Mucosa of rectum (tissue), 2 donors: ENCODE results near the gene ZNF804A.

ENCODE experiments used
- H3K27ac ChIP-seq, 2 donors: one replicate each; pipeline ENCODE4 v1.7.0; 2013; ENCODE audit warnings: inconsistent platforms in 2 of 2, low read depth in 2 of 2, low read length in 2 of 2
- H3K27me3 ChIP-seq, 2 donors: one replicate each; pipeline ENCODE4 v1.7.0; 2013; ENCODE audit warnings: low read length in 2 of 2; ENCODE audit not compliant: control insufficient read depth in 2 of 2, insufficient read depth in 2 of 2
- H3K36me3 ChIP-seq, 2 donors: one replicate each; pipeline ENCODE4 v1.7.0; 2013; ENCODE audit warnings: low read length in 2 of 2; ENCODE audit not compliant: control insufficient read depth in 2 of 2, insufficient read depth in 2 of 2
- H3K4me1 ChIP-seq, 2 donors: one replicate each; pipeline ENCODE4 v1.7.0; 2013; ENCODE audit warnings: low read length in 2 of 2, mild to moderate bottlenecking in 1 of 2; ENCODE audit not compliant: control insufficient read depth in 2 of 2, insufficient read depth in 2 of 2
- H3K4me3 ChIP-seq, 2 donors: one replicate each; pipeline ENCODE4 v1.7.0; 2013; ENCODE audit warnings: low read length in 2 of 2
- H3K9ac ChIP-seq, 2 donors: one replicate each; pipeline ENCODE4 v1.7.0; 2013; ENCODE audit warnings: low read length in 2 of 2, low read depth in 1 of 2, mild to moderate bottlenecking in 1 of 2
- H3K9me3 ChIP-seq, 2 donors: one replicate each; pipeline ENCODE4 v1.7.0; 2013; ENCODE audit warnings: low read length in 2 of 2; ENCODE audit not compliant: control insufficient read depth in 2 of 2
- donor health status: healthy.
- donor health status: Normal muscosa, but diverticular disease.

The ZNF804A gene

GRCh38 chr2:184692141-184692734 lies 93.9 kb downstream of the ZNF804A start:
- Histone ChIP-seq H3K27ac (no peak overlapping the region), H3K4me1 (no peaks in the 10 kb centered on the region), H3K9ac (no peak overlapping the region), H3K9me3 (no peaks in the 10 kb centered on the region), H3K36me3 (no peaks in the 10 kb centered on the region), H3K4me3 (no peak overlapping the region), H3K27me3 (no peaks in the 10 kb centered on the region)

GRCh38 chr2:184696644-184697043 lies 98.3 kb downstream of the ZNF804A start:
- Histone ChIP-seq H3K9ac (no peak overlapping the region), H3K9me3 (no peaks in the 10 kb centered on the region), H3K27ac (no peak overlapping the region), H3K27me3 (no peaks in the 10 kb centered on the region), H3K4me1 (no peaks in the 10 kb centered on the region), H3K4me3 (no peak overlapping the region), H3K36me3 (no peaks in the 10 kb centered on the region)

- H3K9me3 ChIP-seq, result no peaks in the 10 kb centered on the region
- no peak overlapping the region for H3K4me3 ChIP-seq
- H3K9ac ChIP-seq, result no peak overlapping the region
- H3K4me1 ChIP-seq, result no peaks in the 10 kb centered on the region
- no peak overlapping the region for H3K27ac ChIP-seq
- H3K27me3 ChIP-seq, result no peaks in the 10 kb centered on the region
- H3K36me3 ChIP-seq, result no peaks in the 10 kb centered on the region
These were observed 100.1 kb downstream of the ZNF804A start for GRCh38 chr2:184698476-184698875.

GRCh38 chr2:184721881-184722280 lies 123.6 kb downstream of the ZNF804A start:
- Histone ChIP-seq H3K9ac (no peak overlapping the region), H3K27ac (no peak overlapping the region), H3K4me1 (no peaks in the 10 kb centered on the region), H3K9me3 (no peaks in the 10 kb centered on the region), H3K27me3 (no peaks in the 10 kb centered on the region), H3K36me3 (no peaks in the 10 kb centered on the region), H3K4me3 (no peak overlapping the region)

- Histone ChIP-seq H3K9me3 (no peaks in the 10 kb centered on the region), H3K27ac (no peak overlapping the region), H3K4me3 (no peak overlapping the region), H3K27me3 (no peaks in the 10 kb centered on the region), H3K4me1 (no peaks in the 10 kb centered on the region), H3K36me3 (no peaks in the 10 kb centered on the region), H3K9ac (no peak overlapping the region)
These were observed 129.5 kb downstream of the ZNF804A start for GRCh38 chr2:184727813-184728212.

GRCh38 chr2:184728411-184728810 lies 130.1 kb downstream of the ZNF804A start:
- H3K4me3 ChIP-seq, result no peak overlapping the region
- H3K9me3 ChIP-seq, result no peaks in the 10 kb centered on the region
- H3K4me1 ChIP-seq, result no peaks in the 10 kb centered on the region
- H3K27me3 ChIP-seq, result no peaks in the 10 kb centered on the region
- no peak overlapping the region for H3K9ac ChIP-seq
- H3K27ac ChIP-seq, result no peak overlapping the region
- no peaks in the 10 kb centered on the region for H3K36me3 ChIP-seq

- H3K27me3 ChIP-seq, result no peaks in the 10 kb centered on the region
- no peak overlapping the region for H3K9ac ChIP-seq
- H3K4me3 ChIP-seq, result no peak overlapping the region
- H3K9me3 ChIP-seq, result no peaks in the 10 kb centered on the region
- no peak overlapping the region for H3K27ac ChIP-seq
- H3K36me3 ChIP-seq, result no peaks in the 10 kb centered on the region
- no peaks in the 10 kb centered on the region for H3K4me1 ChIP-seq
These were observed 131.3 kb downstream of the ZNF804A start for GRCh38 chr2:184729581-184729980.

GRCh38 chr2:184730288-184730687 lies 132.0 kb downstream of the ZNF804A start:
- H3K27me3 ChIP-seq, result no peaks in the 10 kb centered on the region
- no peak overlapping the region for H3K4me3 ChIP-seq
- no peak overlapping the region for H3K27ac ChIP-seq
- H3K9ac ChIP-seq, result no peak overlapping the region
- no peaks in the 10 kb centered on the region for H3K4me1 ChIP-seq
- H3K9me3 ChIP-seq, result no peaks in the 10 kb centered on the region
- H3K36me3 ChIP-seq, result no peaks in the 10 kb centered on the region

- Histone ChIP-seq H3K27me3 (no peaks in the 10 kb centered on the region), H3K9me3 (no peaks in the 10 kb centered on the region), H3K4me3 (no peak overlapping the region), H3K36me3 (no peaks in the 10 kb centered on the region), H3K4me1 (no peaks in the 10 kb centered on the region), H3K9ac (no peak overlapping the region), H3K27ac (no peak overlapping the region)
These were observed 136.0 kb downstream of the ZNF804A start for GRCh38 chr2:184734338-184734737.

GRCh38 chr2:184735611-184736010 lies 137.3 kb downstream of the ZNF804A start:
- Histone ChIP-seq H3K9ac (no peak overlapping the region), H3K27me3 (no peaks in the 10 kb centered on the region), H3K36me3 (no peaks in the 10 kb centered on the region), H3K9me3 (no peaks in the 10 kb centered on the region), H3K4me3 (no peak overlapping the region), H3K4me1 (no peaks in the 10 kb centered on the region), H3K27ac (no peak overlapping the region)

GRCh38 chr2:184743096-184743495 lies 144.8 kb downstream of the ZNF804A start:
- Histone ChIP-seq H3K27ac (no peak overlapping the region), H3K4me3 (no peak overlapping the region), H3K9ac (no peak overlapping the region), H3K36me3 (no peaks in the 10 kb centered on the region), H3K4me1 (no peaks in the 10 kb centered on the region), H3K27me3 (no peaks in the 10 kb centered on the region), H3K9me3 (no peaks in the 10 kb centered on the region)
